H1 (cell line): ENCODE data around the gene CDC42SE1. TPM values are rescaled to one million over a fixed set of nuclear protein-coding genes. Genes with fewer than 3 reads are reported as not detected.
"Not testable (repeated sequence)": the region's sequence is repeated elsewhere in the genome, so short reads cannot be mapped to it uniquely, and the experiment has no call there.

Source experiments
- CTCF ChIA-PET: fragments of 300-600 bp; sonication (Branson Sonifier 250); formaldehyde crosslinking; loops from one replicate; lab custom pipeline; 2021; ENCODE audit not compliant: partially characterized antibody; lab: Charles Lee
- POLR2A ChIA-PET: fragments of 300-600 bp; sonication (Branson Sonifier 250); formaldehyde crosslinking; loops from one replicate; lab custom pipeline; 2021; ENCODE audit warnings: inconsistent platforms; ENCODE audit not compliant: partially characterized antibody; lab: Charles Lee
- DNase-seq, 2 experiments: peaks; one replicate each; pipeline versions ENCODE4 v3.0.0 to v3.0.0-alpha.2; 2010 to 2022; ENCODE audit warnings: low spot score in 2 of 2, low read depth in 1 of 2, mixed read lengths in 1 of 2
- FAIRE-seq: peaks from 2 replicates; lab custom pipeline; 2011; peaks lifted over from hg19 to GRCh38; lab: Jason Lieb, UNC
- H2AFZ ChIP-seq: 2 replicates; pipeline ENCODE4 v1.8.1; 2012; ENCODE audit warnings: low read length, inconsistent platforms
- H2AK5ac ChIP-seq: 2 replicates; pipeline ENCODE4 v1.6.1; 2013; ENCODE audit warnings: low read depth, low read length
- H2BK120ac ChIP-seq: replicated peaks from 2 replicates; pipeline ENCODE3; 2013; ENCODE audit warnings: low read depth, low read length, inconsistent platforms
- H2BK12ac ChIP-seq: 2 replicates; pipeline ENCODE4 v1.6.1; 2013; ENCODE audit warnings: low read depth, low read length
- H2BK15ac ChIP-seq: 2 replicates; pipeline ENCODE4 v1.6.1; 2013; ENCODE audit warnings: low read length
- H2BK20ac ChIP-seq: 2 replicates; pipeline ENCODE4 v1.6.1; 2013; ENCODE audit warnings: low read length
- H2BK5ac ChIP-seq: 2 replicates; pipeline ENCODE4 v1.6.1; 2013; ENCODE audit warnings: low read depth, low read length
- H3K14ac ChIP-seq: 2 replicates; pipeline ENCODE4 v1.6.1; 2013; ENCODE audit warnings: inconsistent platforms; ENCODE audit not compliant: insufficient read length
- H3K18ac ChIP-seq: 2 replicates; pipeline ENCODE4 v1.6.1; 2013; ENCODE audit warnings: low read length; ENCODE audit errors: extremely low read depth
- H3K23ac ChIP-seq: 2 replicates; pipeline ENCODE4 v1.6.1; 2013; ENCODE audit warnings: inconsistent platforms; ENCODE audit not compliant: insufficient read length
- H3K23me2 ChIP-seq: 2 replicates; pipeline ENCODE4 v1.6.1; 2013; ENCODE audit warnings: low read depth, low read length
- H3K27ac ChIP-seq: 2 replicates; pipeline ENCODE4 v1.6.1; 2011; ENCODE audit warnings: low read depth, low read length, inconsistent platforms
- H3K27me3 ChIP-seq, 4 experiments: replicated peaks in 1 of 4; 1 replicate in 1 of 4; 2 replicates in 3 of 4; pipeline versions ENCODE4 v1.6.1 to v1.8.1; 2011 to 2013; ENCODE audit warnings: low read length in 3 of 4, mild to moderate bottlenecking in 3 of 4, inconsistent platforms in 2 of 4, mixed read lengths in 2 of 4, moderate library complexity in 1 of 4; ENCODE audit not compliant: control insufficient read depth in 3 of 4, insufficient read depth in 3 of 4; ENCODE audit errors: extremely low read depth in 1 of 4
- H3K36me3 ChIP-seq, 4 experiments: 2 replicates each; pipeline versions ENCODE4 v1.6.1 to v1.8.1; 2011 to 2013; ENCODE audit warnings: mild to moderate bottlenecking in 4 of 4, low read length in 3 of 4, moderate library complexity in 2 of 4, control low read depth in 1 of 4, inconsistent platforms in 1 of 4; ENCODE audit not compliant: insufficient read depth in 4 of 4, control insufficient read depth in 2 of 4
- H3K4ac ChIP-seq: replicated peaks from 2 replicates; pipeline ENCODE3; 2013; ENCODE audit warnings: low read length, low read depth, mixed read lengths, inconsistent platforms; ENCODE audit not compliant: insufficient read length
- H3K4me1 ChIP-seq, 4 experiments: replicated peaks in 1 of 4; 1 replicate in 1 of 4; 2 replicates in 3 of 4; pipeline versions ENCODE4 v1.6.1 to v1.8.1; 2011 to 2013; ENCODE audit warnings: low read length in 3 of 4, inconsistent platforms in 2 of 4, mixed read lengths in 1 of 4; ENCODE audit not compliant: insufficient read depth in 4 of 4, control insufficient read depth in 3 of 4
- H3K4me2 ChIP-seq, 2 experiments: 2 replicates each; pipeline versions ENCODE4 v1.6.1 to v1.8.1; 2011 to 2013; ENCODE audit warnings: low read depth in 2 of 2, low read length in 2 of 2, control low read depth in 1 of 2, inconsistent platforms in 1 of 2, mild to moderate bottlenecking in 1 of 2; ENCODE audit not compliant: insufficient read depth in 1 of 2
- H3K4me3 ChIP-seq, 4 experiments: fragments of 200-600, 300-600 bp in 1 of 4; sonication (generic), shearing (Covaris generic), sonication (Bioruptor Twin) in 1 of 4; 2 replicates each; pipeline versions ENCODE4 v1.5.1 to v1.8.1; 2011 to 2016; ENCODE audit warnings: low read length in 4 of 4, low read depth in 3 of 4, control low read depth in 2 of 4, inconsistent platforms in 2 of 4, mild to moderate bottlenecking in 2 of 4, mixed read lengths in 1 of 4, moderate library complexity in 1 of 4; ENCODE audit not compliant: insufficient read depth in 2 of 4; ENCODE audit errors: extremely low read depth in 1 of 4
- H3K56ac ChIP-seq: replicated peaks from 2 replicates; pipeline ENCODE3; 2013; ENCODE audit warnings: low read depth, mild to moderate bottlenecking, mixed read lengths, low read length, inconsistent platforms; ENCODE audit not compliant: insufficient read length
- H3K79me1 ChIP-seq: 2 replicates; pipeline ENCODE4 v1.6.1; 2013; ENCODE audit warnings: low read depth, low read length, control low read depth
- H3K79me2 ChIP-seq, 2 experiments: 2 replicates each; pipeline versions ENCODE4 v1.6.1 to v1.8.1; 2012 to 2013; ENCODE audit warnings: low read length in 2 of 2, mild to moderate bottlenecking in 2 of 2, inconsistent platforms in 1 of 2; ENCODE audit not compliant: insufficient read depth in 2 of 2, control insufficient read depth in 1 of 2
- H3K9ac ChIP-seq, 4 experiments: replicated peaks in 1 of 4; 1 replicate in 1 of 4; 2 replicates in 3 of 4; pipeline versions ENCODE4 v1.6.1 to v1.8.1; 2011 to 2013; ENCODE audit warnings: low read depth in 3 of 4, low read length in 3 of 4, control low read depth in 2 of 4, mild to moderate bottlenecking in 2 of 4, moderate library complexity in 2 of 4, inconsistent platforms in 1 of 4; ENCODE audit errors: extremely low read depth in 1 of 4
- H3K9me3 ChIP-seq, 2 experiments: 2 replicates each; pipeline versions ENCODE4 v1.6.1 to v1.8.1; 2012 to 2013; ENCODE audit warnings: mild to moderate bottlenecking in 2 of 2, moderate library complexity in 2 of 2, control low read depth in 1 of 2, inconsistent platforms in 1 of 2, low read depth in 1 of 2, low read length in 1 of 2, mixed read lengths in 1 of 2; ENCODE audit not compliant: insufficient read depth in 2 of 2
- H4K20me1 ChIP-seq, 2 experiments: replicated peaks in 1 of 2; 2 replicates each; pipeline versions ENCODE3 to v1.8.1; 2011 to 2013; ENCODE audit warnings: inconsistent platforms in 2 of 2, low read length in 2 of 2, mild to moderate bottlenecking in 1 of 2; ENCODE audit not compliant: insufficient read depth in 2 of 2, control insufficient read depth in 1 of 2
- H4K5ac ChIP-seq: 2 replicates; pipeline ENCODE4 v1.6.1; 2013; ENCODE audit warnings: low read length, low read depth, mixed read lengths, inconsistent platforms; ENCODE audit not compliant: insufficient read length
- H4K8ac ChIP-seq: 2 replicates; pipeline ENCODE4 v1.8.0; 2013; ENCODE audit warnings: mild to moderate bottlenecking, moderate library complexity, low read length, inconsistent platforms; ENCODE audit not compliant: insufficient read depth; ENCODE audit errors: extremely low read depth
- H4K91ac ChIP-seq: replicated peaks from 2 replicates; pipeline ENCODE3; 2013; ENCODE audit warnings: low read length, mixed read lengths, inconsistent platforms; ENCODE audit not compliant: insufficient read length
- WGBS, 2 experiments: shearing (Covaris generic) in 1 of 2; methylation state at CpG; one replicate each; pipeline versions ENCODE4 v1.1.6 to v1.1.7; 2013 to 2015; ENCODE audit warnings: low lambda C conversion rate in 2 of 2, mixed read lengths in 2 of 2, inconsistent platforms in 1 of 2, low coverage in 1 of 2, missing lambda C conversion rate in 1 of 2; ENCODE audit not compliant: insufficient replicate concordance in 2 of 2, insufficient coverage in 1 of 2, insufficient read length in 1 of 2; ENCODE audit errors: extremely low coverage in 1 of 2, missing lambda C conversion rate in 1 of 2; 5-methylcytosine and 5-hydroxymethylcytosine counted together
- polyA plus RNA-seq, 7 experiments: library from polyadenylated mRNA; depleted of rRNA in 3 of 7; stranded (reverse) in 5 of 7; unstranded in 2 of 7; fragments of >200 nt in 5 of 7; fragments of 200-250 nt in 2 of 7; gene quantifications; 1 replicate in 5 of 7; 2 replicates in 1 of 7; 4 replicates in 1 of 7; pipeline versions ENCODE4 v1.2.1 to v1.2.3, GENCODE V29; 2011 to 2013; ENCODE audit warnings: missing spikeins in 2 of 7, mixed read lengths in 2 of 7
- total RNA-seq: library from RNA; stranded (reverse); fragmentation: NEBNext Ultra II Directional; extraction: Animal tissue kit (Norgen Biotek cat#: 25700); gene quantifications from 2 replicates; pipeline ENCODE4 v1.2.1, GENCODE V29; 2021

The CDC42SE1 gene
- total and polyA plus RNA-seq, 2 of the 8 experiments (the other 6 are each of a cell fraction or from before 2014, with no cell fraction given), result 30.5 to 74.1 TPM

GRCh38 chr1:151097426-151097825, 38.0 kb upstream of the CDC42SE1 start:
- H2AK5ac ChIP-seq, H3K79me1 ChIP-seq, H2BK20ac ChIP-seq, H3K4me2 ChIP-seq, H3K36me3 ChIP-seq, H3K27me3 ChIP-seq, H3K27ac ChIP-seq, H2BK120ac ChIP-seq, H2BK15ac ChIP-seq, H4K5ac ChIP-seq, H3K4me3 ChIP-seq, H4K8ac ChIP-seq, H2AFZ ChIP-seq, DNase-seq, H3K14ac ChIP-seq, H3K4ac ChIP-seq, H4K20me1 ChIP-seq, H3K23me2 ChIP-seq, H3K4me1 ChIP-seq, H2BK12ac ChIP-seq, H3K79me2 ChIP-seq, H3K9ac ChIP-seq, H3K18ac ChIP-seq, H4K91ac ChIP-seq, H3K23ac ChIP-seq, H2BK5ac ChIP-seq, FAIRE-seq, H3K56ac ChIP-seq, H3K9me3 ChIP-seq: not testable (repeated sequence)
- 81% methylated on average over 5 of the region's 6 CpGs; no CpG with 5 or more reads in 1 of the 2 experiments for WGBS, 2 experiments
- ChIA-PET CTCF (interaction anchor here (0.6 to 15.7 kb wide), 9 partner anchors 10 to 900 kb away, joined by 3 to 285 read pairs (median 5); partner anchors contain the start of genes CDC42SE1, MLLT11 and TNFAIP8L2), POLR2A (interaction anchor here (1.2 to 1.4 kb wide), 2 partner anchors 36 to 59 kb away, joined by 4 read pairs; partner anchors contain the start of gene TNFAIP8L2)
